ENCODE data around the gene TNRC18. TPM values are rescaled to one million over a fixed set of nuclear protein-coding genes. Genes with fewer than 3 reads are reported as not detected.
"Not testable (repeated sequence)": the region's sequence is repeated elsewhere in the genome, so short reads cannot be mapped to it uniquely, and the experiment has no call there.

The TNRC18 gene
- total and polyA plus RNA-seq, 2 of the 8 experiments (the other 6 are each of a cell fraction or from before 2014, with no cell fraction given) = 1.7 to 8.6 TPM

DNA sequence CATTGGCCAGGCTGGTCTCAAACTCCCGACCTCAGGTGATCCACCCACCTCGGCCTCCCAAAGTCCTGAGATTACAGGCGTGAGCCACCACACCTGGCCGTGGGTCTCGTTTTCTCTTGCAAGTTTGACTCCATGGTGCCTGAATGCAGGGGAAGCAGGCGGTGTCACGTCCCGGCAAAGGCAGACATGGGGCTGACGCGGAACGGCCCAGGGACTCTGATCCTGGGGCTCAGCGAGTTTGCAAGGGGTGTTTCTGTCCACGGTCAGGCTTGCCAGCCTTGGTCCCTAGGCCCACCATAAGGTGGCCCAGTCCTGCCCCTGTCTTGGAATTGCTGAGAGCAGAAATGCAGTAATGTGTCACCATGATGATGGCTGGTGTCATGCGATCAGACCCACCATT, 147.5 kb downstream of the TNRC18 start:
- H4K20me1 ChIP-seq (replicated peaks in 1 of 2; ENCODE audit: control insufficient read depth in 1 of 2, insufficient read depth in 2 of 2, low read length in 2 of 2); H3K18ac ChIP-seq (ENCODE audit: extremely low read depth, low read length); H3K9me3 ChIP-seq (ENCODE audit: insufficient read depth in 2 of 2, low read depth in 1 of 2, low read length in 1 of 2); H2BK12ac ChIP-seq (ENCODE audit: low read depth, low read length); H3K23me2 ChIP-seq (ENCODE audit: low read depth, low read length); H2BK120ac ChIP-seq (replicated peaks; ENCODE audit: low read depth, low read length); H3K14ac ChIP-seq (ENCODE audit: insufficient read length); H3K4me3 ChIP-seq (ENCODE audit: extremely low read depth in 1 of 4, insufficient read depth in 2 of 4, low read depth in 3 of 4, low read length in 4 of 4); DNase-seq (ENCODE audit: low read depth in 1 of 2, low spot score in 2 of 2); H3K79me2 ChIP-seq (ENCODE audit: control insufficient read depth in 1 of 2, insufficient read depth in 2 of 2, low read length in 2 of 2); H2BK5ac ChIP-seq (ENCODE audit: low read depth, low read length); H2AK5ac ChIP-seq (ENCODE audit: low read depth, low read length); H3K36me3 ChIP-seq (ENCODE audit: control insufficient read depth in 2 of 4, insufficient read depth in 4 of 4, low read length in 3 of 4); H3K4ac ChIP-seq (replicated peaks; ENCODE audit: insufficient read length, low read depth, low read length); H2AFZ ChIP-seq (ENCODE audit: low read length); H3K27me3 ChIP-seq (replicated peaks in 1 of 4; ENCODE audit: control insufficient read depth in 3 of 4, extremely low read depth in 1 of 4, insufficient read depth in 3 of 4, low read length in 3 of 4); POLR2A ChIA-PET (ENCODE audit: partially characterized antibody); H4K8ac ChIP-seq (ENCODE audit: extremely low read depth, insufficient read depth, low read length); H3K9ac ChIP-seq (replicated peaks in 1 of 4; ENCODE audit: extremely low read depth in 1 of 4, low read depth in 3 of 4, low read length in 3 of 4); CTCF ChIA-PET (ENCODE audit: partially characterized antibody); H2BK20ac ChIP-seq (ENCODE audit: low read length); H3K27ac ChIP-seq (ENCODE audit: low read depth, low read length); H4K91ac ChIP-seq (replicated peaks; ENCODE audit: insufficient read length, low read length); H2BK15ac ChIP-seq (ENCODE audit: low read length); FAIRE-seq; H3K4me2 ChIP-seq (ENCODE audit: insufficient read depth in 1 of 2, low read depth in 2 of 2, low read length in 2 of 2); H3K4me1 ChIP-seq (replicated peaks in 1 of 4; ENCODE audit: control insufficient read depth in 3 of 4, insufficient read depth in 4 of 4, low read length in 3 of 4); H3K23ac ChIP-seq (ENCODE audit: insufficient read length); H4K5ac ChIP-seq (ENCODE audit: insufficient read length, low read depth, low read length); H3K56ac ChIP-seq (replicated peaks; ENCODE audit: insufficient read length, low read depth, low read length); H3K79me1 ChIP-seq (ENCODE audit: low read depth, low read length): not testable (repeated sequence)
- WGBS, 2 experiments (ENCODE audit: extremely low coverage in 1 of 2, insufficient coverage in 1 of 2, insufficient read length in 1 of 2, insufficient replicate concordance in 2 of 2, low coverage in 1 of 2, low lambda C conversion rate in 2 of 2, missing lambda C conversion rate in 1 of 2) = 95% methylated on average over 13 of the region's 14 CpGs; no CpG with 5 or more reads in 1 of the 2 experiments

DNA sequence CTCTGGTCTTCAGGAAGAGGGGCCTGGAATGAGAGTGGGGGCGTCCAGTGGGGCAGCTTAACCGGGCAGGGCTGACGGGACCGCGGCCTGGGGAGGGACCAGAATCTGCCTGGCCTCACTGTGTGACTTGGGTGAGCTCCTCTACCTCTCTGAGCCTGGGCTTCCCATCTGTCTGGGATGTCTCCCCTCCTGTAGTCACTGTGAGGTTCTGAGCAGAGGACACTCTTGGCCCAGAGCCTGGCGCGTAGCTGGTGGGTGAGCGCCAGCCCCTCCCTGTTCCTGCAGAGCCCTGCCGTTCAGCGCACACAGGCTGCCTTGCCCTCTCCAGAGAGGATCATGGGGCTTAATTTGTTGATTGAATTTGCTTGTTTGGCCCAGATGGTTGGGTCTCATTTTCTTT, 148.1 kb downstream of the TNRC18 start:
- H3K14ac ChIP-seq (ENCODE audit: insufficient read length); H3K36me3 ChIP-seq (ENCODE audit: control insufficient read depth in 2 of 4, insufficient read depth in 4 of 4, low read length in 3 of 4); H3K4ac ChIP-seq (replicated peaks; ENCODE audit: insufficient read length, low read depth, low read length); H2AK5ac ChIP-seq (ENCODE audit: low read depth, low read length); H3K27ac ChIP-seq (ENCODE audit: low read depth, low read length); H3K9me3 ChIP-seq (ENCODE audit: insufficient read depth in 2 of 2, low read depth in 1 of 2, low read length in 1 of 2); H3K18ac ChIP-seq (ENCODE audit: extremely low read depth, low read length); H3K79me2 ChIP-seq (ENCODE audit: control insufficient read depth in 1 of 2, insufficient read depth in 2 of 2, low read length in 2 of 2); H3K27me3 ChIP-seq (replicated peaks in 1 of 4; ENCODE audit: control insufficient read depth in 3 of 4, extremely low read depth in 1 of 4, insufficient read depth in 3 of 4, low read length in 3 of 4); H2BK5ac ChIP-seq (ENCODE audit: low read depth, low read length); H2BK12ac ChIP-seq (ENCODE audit: low read depth, low read length); H2AFZ ChIP-seq (ENCODE audit: low read length); H4K20me1 ChIP-seq (replicated peaks in 1 of 2; ENCODE audit: control insufficient read depth in 1 of 2, insufficient read depth in 2 of 2, low read length in 2 of 2); FAIRE-seq; H2BK15ac ChIP-seq (ENCODE audit: low read length); H4K8ac ChIP-seq (ENCODE audit: extremely low read depth, insufficient read depth, low read length); H2BK20ac ChIP-seq (ENCODE audit: low read length); DNase-seq (ENCODE audit: low read depth in 1 of 2, low spot score in 2 of 2); H4K5ac ChIP-seq (ENCODE audit: insufficient read length, low read depth, low read length); H4K91ac ChIP-seq (replicated peaks; ENCODE audit: insufficient read length, low read length); H3K56ac ChIP-seq (replicated peaks; ENCODE audit: insufficient read length, low read depth, low read length); H3K4me3 ChIP-seq (ENCODE audit: extremely low read depth in 1 of 4, insufficient read depth in 2 of 4, low read depth in 3 of 4, low read length in 4 of 4); H3K9ac ChIP-seq (replicated peaks in 1 of 4; ENCODE audit: extremely low read depth in 1 of 4, low read depth in 3 of 4, low read length in 3 of 4); H3K79me1 ChIP-seq (ENCODE audit: low read depth, low read length); POLR2A ChIA-PET (ENCODE audit: partially characterized antibody); H3K4me1 ChIP-seq (replicated peaks in 1 of 4; ENCODE audit: control insufficient read depth in 3 of 4, insufficient read depth in 4 of 4, low read length in 3 of 4); H3K23ac ChIP-seq (ENCODE audit: insufficient read length); H2BK120ac ChIP-seq (replicated peaks; ENCODE audit: low read depth, low read length); H3K23me2 ChIP-seq (ENCODE audit: low read depth, low read length); H3K4me2 ChIP-seq (ENCODE audit: insufficient read depth in 1 of 2, low read depth in 2 of 2, low read length in 2 of 2): not testable (repeated sequence)
- WGBS, 2 experiments (ENCODE audit: extremely low coverage in 1 of 2, insufficient coverage in 1 of 2, insufficient read length in 1 of 2, insufficient replicate concordance in 2 of 2, low coverage in 1 of 2, low lambda C conversion rate in 2 of 2, missing lambda C conversion rate in 1 of 2) = 97% methylated on average over 8 of the region's 10 CpGs; no CpG with 5 or more reads in 1 of the 2 experiments
- CTCF ChIA-PET (ENCODE audit: partially characterized antibody) = interaction anchor here (0.7 kb wide), 1 partner anchor 30 kb away, joined by 3 read pairs; no protein-coding TSS in a partner anchor
